ENCODE results near the gene RPRM.
"Not testable (repeated sequence)": the region's sequence is repeated elsewhere in the genome, so short reads cannot be mapped to it uniquely, and the experiment has no call there.

Gene RPRM

GRCh38 chr2:153478289-153479261 lies at the start of gene RPRM:
Gene RPRM (minus strand): TSS chr2:153478762. CDS start chr2:153478565, 197 bp downstream.
- peak; percentile 54 for DNase-seq (ENCODE audit: low spot score)

GRCh38 chr2:153519257-153519875 lies 40.8 kb upstream of the RPRM start:
- DNase-seq (ENCODE audit: low spot score), result peak; percentile 78

- DNase-seq (ENCODE audit: low spot score), result no peak
Observed at GRCh38 chr2:153512331-153512730, 33.8 kb upstream of the RPRM start.

GRCh38 chr2:153510996-153511395 lies 32.4 kb upstream of the RPRM start:
- no peak for DNase-seq (ENCODE audit: low spot score)

GRCh38 chr2:153509133-153509532 lies 30.6 kb upstream of the RPRM start:
- DNase-seq (ENCODE audit: low spot score), result no peak

- not testable (repeated sequence) for DNase-seq (ENCODE audit: low spot score)
Observed at GRCh38 chr2:153506499-153506898, 27.9 kb upstream of the RPRM start.

GRCh38 chr2:153499439-153499838 lies 20.9 kb upstream of the RPRM start:
- no peak for DNase-seq (ENCODE audit: low spot score)

- DNase-seq (ENCODE audit: low spot score), result no peak
Observed at GRCh38 chr2:153497938-153498629, 19.5 kb upstream of the RPRM start.

- DNase-seq (ENCODE audit: low spot score), result no peak
Observed at GRCh38 chr2:153495725-153496124, 17.2 kb upstream of the RPRM start.

GRCh38 chr2:153488072-153488471 lies 9.5 kb upstream of the RPRM start:
- DNase-seq (ENCODE audit: low spot score), result peak; percentile 49

- DNase-seq (ENCODE audit: low spot score), result no peak
Observed at GRCh38 chr2:153487448-153487847, 8.9 kb upstream of the RPRM start.

GRCh38 chr2:153479573-153479972 lies 1.0 kb upstream of the RPRM start:
- no peak for DNase-seq (ENCODE audit: low spot score)

- no peak for DNase-seq (ENCODE audit: low spot score)
Observed at GRCh38 chr2:153477636-153478288, 800 bp downstream of the RPRM start.

GRCh38 chr2:153476816-153477635 lies 1.5 kb downstream of the RPRM start:
- DNase-seq (ENCODE audit: low spot score), result no peak

- DNase-seq (ENCODE audit: low spot score), result no peak
Observed at GRCh38 chr2:153476491-153476815, 2.1 kb downstream of the RPRM start.

GRCh38 chr2:153474876-153475435 lies 3.6 kb downstream of the RPRM start:
- no peak for DNase-seq (ENCODE audit: low spot score)

GRCh38 chr2:153474407-153474806 lies 4.2 kb downstream of the RPRM start:
- peak; percentile 35 for DNase-seq (ENCODE audit: low spot score)

- DNase-seq (ENCODE audit: low spot score), result no peak
Observed at GRCh38 chr2:153470867-153471266, 7.7 kb downstream of the RPRM start.

GRCh38 chr2:153464395-153464794 lies 14.2 kb downstream of the RPRM start:
- DNase-seq (ENCODE audit: low spot score), result no peak

GRCh38 chr2:153462338-153462859 lies 16.2 kb downstream of the RPRM start:
- DNase-seq (ENCODE audit: low spot score), result no peak

- DNase-seq (ENCODE audit: low spot score), result no peak
Observed at GRCh38 chr2:153461453-153461852, 17.1 kb downstream of the RPRM start.
